Fibroblast of skin of abdomen (primary cell): Measurements from ENCODE around the gene ITGAL.
A peak's percentile ranks its signal among the peaks of the same experiment; 100 is the strongest.
"Not testable (repeated sequence)": the region's sequence is repeated elsewhere in the genome, so short reads cannot be mapped to it uniquely, and the experiment has no call there.

Experiments
- DNase-seq: peaks from one replicate; pipeline ENCODE4 v3.0.0-alpha.2; 2013

ITGAL gene

DNA sequence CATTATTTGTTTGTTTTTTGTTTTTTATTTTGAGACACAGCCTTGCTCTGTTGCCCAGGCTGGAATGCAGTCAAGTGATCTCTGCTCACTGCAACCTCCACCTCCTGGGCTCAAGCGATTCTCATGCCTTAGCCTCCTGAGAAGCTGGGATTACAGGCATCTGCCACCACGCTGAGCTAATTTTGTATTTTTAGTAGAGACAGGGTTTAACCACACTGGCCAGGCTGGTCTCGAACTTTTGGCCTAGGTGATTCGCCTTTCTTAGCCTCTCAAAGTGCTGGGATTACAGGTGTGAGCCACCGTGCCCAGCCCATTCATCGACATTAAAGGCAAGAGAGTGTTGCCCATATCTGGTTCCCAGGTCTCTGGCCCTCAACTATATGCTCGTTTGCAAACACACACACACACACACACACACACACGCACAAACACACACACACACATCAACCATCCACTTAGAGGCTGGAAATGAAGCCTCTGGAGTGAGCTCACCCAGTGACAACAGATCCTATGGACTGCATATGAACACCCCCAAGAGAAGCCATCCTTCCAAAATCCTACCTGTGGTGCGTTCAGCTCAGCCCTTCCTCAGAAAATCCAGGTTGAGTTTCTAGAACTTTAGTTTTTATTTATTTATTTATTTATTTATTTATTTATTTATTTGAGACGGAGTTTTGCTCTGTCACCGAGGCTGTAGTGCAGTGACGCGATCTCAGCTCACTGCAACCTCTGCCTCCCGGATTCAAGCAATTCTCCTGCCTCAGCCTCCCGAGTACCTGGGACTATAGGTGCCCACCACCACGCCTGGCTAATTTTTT is 14.6 kb upstream of the ITGAL start:
- DNase-seq = no peak

DNA sequence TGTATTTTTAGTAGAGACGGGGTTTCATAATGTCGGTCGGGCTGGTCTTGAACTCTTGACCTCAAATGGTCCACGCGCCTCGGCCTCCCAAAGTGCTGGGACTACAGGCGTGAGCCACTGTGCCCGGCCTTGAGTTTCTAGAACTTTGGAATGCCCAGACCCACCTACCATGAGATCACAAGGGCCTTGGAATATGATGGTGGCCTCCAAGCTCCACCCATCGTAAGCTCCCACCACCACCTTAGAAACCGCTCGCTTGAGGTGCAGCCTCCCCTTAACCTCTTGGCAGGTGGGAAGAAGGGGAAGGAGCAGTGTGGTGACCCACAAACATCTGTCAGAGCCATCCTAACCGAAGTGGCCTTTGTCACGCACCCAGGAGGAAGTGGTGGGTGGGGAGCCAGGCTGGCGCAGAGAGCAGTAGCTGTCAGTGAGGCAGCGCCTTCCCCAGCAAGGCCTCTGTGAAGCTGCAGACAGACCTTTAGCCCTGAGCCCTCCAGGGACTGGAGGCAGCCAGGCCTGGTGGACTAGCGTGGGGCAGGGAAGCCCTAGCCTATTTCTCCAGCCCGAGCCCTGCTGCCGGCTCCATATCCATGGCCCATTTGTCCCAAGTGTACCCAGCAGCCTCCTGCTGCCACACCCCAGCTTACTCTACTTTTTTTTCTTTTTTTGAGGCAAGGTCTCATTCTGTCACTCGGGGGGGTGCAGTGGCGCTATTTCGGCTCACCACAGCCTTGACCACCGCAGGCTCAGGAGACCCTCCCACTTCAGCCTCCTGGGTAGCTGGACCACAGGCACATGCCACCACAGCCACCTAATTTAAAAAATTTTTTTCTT is 13.8 kb upstream of the ITGAL start:
- no peak for DNase-seq

- DNase-seq = no peak
These were observed 13.1 kb upstream of the ITGAL start for GRCh38 chr16:30459456-30459855.

- DNase-seq = not testable (repeated sequence)
These were observed 11.1 kb upstream of the ITGAL start for GRCh38 chr16:30461426-30461825.

GRCh38 chr16:30464078-30464477 is 8.5 kb upstream of the ITGAL start:
- no peak for DNase-seq

- DNase-seq = no peak
These were observed 2.4 kb upstream of the ITGAL start for GRCh38 chr16:30470170-30470512.

DNA sequence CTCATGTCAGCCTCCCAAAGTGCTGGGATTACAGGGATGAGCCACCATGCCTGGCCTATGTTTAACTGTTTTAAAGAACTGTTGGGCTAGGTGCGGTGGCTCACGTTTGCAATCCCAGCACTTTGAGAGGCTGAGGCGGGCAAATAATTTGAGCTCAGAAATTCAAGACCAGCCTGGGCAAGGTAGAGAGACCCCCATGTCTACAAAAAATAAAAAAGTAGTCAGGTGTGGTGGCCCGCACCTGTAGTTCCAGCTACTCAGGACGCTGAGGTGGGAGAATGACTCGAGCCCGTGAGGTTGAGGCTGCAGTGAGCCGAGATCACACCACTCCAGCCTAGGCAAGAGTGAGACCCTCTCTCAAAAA is 1.9 kb upstream of the ITGAL start:
- no peak for DNase-seq

GRCh38 chr16:30473231-30474073 is 910 bp downstream of the ITGAL start:
- DNase-seq = no peak

- DNase-seq = no peak
These were observed 1.5 kb downstream of the ITGAL start for GRCh38 chr16:30474074-30474452.

DNA sequence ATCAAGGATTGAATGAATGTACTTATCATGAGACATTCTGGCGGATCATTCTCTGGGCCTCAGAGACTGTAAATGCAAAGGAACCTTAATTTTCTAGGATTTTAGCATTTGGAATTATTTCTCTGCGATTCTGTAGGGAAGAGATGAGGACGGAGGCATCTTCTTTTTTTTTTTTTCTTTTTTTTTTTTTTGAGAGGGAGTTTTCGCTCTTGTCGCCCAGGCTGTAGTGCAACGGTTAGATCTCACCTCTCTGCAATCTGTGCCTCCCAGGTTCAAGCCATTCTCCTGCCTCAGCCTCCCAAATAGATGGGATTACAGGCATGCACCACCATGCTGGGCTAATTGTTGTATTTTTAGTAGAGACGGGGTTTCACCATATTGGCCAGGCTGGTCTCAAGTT is 2.1 kb downstream of the ITGAL start:
- DNase-seq = no peak

GRCh38 chr16:30476991-30477390 is 4.4 kb downstream of the ITGAL start:
- DNase-seq = no peak

GRCh38 chr16:30477773-30478172 is 5.2 kb downstream of the ITGAL start:
- DNase-seq = not testable (repeated sequence)

DNA sequence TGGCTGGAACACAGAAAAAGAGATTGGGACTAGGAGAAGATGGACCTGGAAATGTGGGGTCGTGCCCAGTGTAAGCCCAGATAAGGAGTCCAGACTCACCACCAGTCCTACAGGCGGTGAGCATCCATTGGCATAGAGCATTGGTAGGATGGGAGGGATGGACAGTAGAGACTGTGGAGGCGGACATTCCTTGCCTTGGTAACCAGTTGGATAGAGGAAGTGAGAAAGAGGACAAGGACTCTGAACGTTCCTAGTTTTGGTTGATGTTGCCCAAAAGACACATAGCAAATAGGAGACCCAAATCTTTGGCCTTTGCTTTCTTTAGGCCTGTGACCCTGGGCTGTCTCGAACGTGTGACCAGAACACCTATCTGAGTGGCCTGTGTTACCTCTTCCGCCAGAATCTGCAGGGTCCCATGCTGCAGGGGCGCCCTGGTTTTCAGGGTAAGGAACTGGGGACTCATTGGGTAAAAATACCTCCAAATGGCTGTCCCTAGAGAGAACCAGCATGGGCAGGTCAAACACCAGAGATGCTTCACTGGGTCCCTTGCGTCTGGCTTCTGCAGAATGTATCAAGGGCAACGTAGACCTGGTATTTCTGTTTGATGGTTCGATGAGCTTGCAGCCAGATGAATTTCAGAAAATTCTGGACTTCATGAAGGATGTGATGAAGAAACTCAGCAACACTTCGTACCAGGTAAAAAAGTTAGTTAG is 6.4 kb downstream of the ITGAL start:
- DNase-seq = no peak

DNA sequence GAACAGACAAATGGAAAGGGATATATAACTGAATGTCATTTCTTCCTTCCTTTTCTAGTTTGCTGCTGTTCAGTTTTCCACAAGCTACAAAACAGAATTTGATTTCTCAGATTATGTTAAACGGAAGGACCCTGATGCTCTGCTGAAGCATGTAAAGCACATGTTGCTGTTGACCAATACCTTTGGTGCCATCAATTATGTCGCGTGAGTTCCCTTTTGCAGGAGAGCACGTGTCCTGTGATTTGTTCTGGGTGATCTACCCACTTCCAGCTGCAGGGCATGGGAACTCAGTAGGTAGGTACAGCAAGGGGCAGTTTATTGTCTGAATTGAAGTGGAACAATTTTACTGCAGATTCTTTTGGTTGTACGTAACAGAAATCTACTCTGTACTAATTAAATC is 8.8 kb downstream of the ITGAL start:
- no peak for DNase-seq

- DNase-seq = no peak
These were observed 9.8 kb downstream of the ITGAL start for GRCh38 chr16:30482366-30482765.

DNA sequence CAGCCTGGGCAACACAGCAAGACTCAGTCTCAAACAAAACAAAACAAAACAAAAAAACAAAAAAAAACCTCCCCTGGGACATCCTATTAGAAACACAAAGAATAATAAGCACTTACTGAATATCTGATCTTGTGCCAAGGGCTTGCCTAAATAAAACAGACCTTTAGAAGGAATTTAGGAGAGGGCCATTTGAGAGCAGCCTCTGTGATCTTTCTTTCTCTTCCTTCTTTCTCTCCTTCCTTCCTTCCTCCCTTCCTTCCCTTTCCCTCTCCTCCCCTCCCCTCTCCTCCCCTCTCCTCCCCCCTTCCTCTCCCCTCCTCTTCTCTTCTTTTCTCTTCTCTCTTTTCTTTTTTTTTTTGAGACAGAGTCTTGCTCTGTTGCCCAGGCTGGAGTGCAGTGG is 12.3 kb downstream of the ITGAL start:
- no peak for DNase-seq

DNA sequence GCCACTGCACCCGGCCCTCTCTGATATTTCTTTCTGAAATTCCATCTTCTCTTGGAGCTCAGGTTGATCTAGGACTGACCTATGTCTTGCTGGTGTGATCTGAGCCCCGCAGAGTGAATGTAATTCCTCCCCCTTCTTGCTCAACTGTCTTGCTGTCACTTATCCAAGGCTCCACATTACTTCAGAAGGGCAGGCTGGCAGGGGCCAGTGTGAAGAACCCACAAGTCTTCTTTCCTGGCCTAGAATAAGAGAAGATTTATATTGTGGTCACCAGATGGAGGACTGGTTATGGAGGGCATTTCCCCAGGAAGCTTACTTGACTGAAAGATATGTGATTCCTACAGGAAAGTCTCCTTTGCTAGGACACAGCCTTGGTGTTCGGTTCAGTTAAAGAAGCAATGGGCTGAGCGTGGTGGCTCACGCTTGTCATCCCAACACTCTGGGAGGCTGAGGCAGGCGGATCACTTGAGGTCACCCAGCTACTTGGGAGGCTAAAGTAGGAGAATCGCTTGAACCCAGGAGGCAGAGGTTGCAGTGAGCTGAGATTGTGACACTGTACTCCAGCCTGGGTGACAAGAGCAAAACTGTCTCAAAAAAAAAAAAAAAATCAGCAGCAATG is 13.4 kb downstream of the ITGAL start:
- DNase-seq = peak; percentile 45

DNA sequence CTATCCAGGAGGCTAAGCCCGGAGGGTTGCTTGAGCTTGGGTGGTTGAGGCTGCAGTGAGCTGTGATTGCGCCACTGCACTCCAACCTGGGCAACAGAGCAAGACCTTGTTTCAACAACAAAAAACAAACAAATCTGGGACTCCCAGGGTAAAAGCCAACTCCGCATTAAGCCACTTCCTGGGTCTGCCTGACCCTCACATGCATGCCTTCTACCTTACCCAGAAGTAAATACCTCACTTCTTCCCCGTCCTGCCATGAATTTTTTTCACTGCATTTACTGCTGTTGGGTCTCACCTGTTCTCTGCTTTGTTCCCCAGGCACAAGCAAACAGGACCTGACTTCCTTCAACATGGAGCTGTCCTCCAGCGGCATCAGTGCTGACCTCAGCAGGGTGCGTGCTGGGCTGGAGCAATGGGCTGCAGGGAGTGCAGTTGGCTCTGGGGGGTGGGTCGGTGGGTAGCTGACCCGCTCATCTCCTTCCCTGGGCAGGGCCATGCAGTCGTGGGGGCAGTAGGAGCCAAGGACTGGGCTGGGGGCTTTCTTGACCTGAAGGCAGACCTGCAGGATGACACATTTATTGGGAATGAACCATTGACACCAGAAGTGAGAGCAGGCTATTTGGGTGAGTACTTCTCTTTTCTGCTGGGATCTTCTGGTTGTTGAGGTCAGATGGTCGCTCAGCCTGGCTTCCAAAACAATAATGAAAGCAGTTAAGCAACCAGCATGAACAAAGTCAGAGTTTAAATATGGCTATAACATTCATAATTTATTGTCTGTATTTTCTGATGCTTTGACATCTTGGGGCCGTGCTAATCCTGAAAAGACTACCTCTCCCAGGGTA is 16.4 kb downstream of the ITGAL start:
- no peak for DNase-seq

GRCh38 chr16:30490210-30490609 is 17.7 kb downstream of the ITGAL start:
- no peak for DNase-seq

- DNase-seq = no peak
These were observed 18.7 kb downstream of the ITGAL start for GRCh38 chr16:30491229-30491628.

GRCh38 chr16:30491744-30492308 is 19.3 kb downstream of the ITGAL start:
- peak; percentile 84 for DNase-seq
